NCI-H748 treated with DMSO at 0.1 percent for 48 hours (cell line): ENCODE results near the gene TBC1D14.

Experiments used
- DNase-seq: peaks from one replicate; lab custom pipeline; 2025; lab: John Stamatoyannopoulos, UW

Gene TBC1D14, protein sequence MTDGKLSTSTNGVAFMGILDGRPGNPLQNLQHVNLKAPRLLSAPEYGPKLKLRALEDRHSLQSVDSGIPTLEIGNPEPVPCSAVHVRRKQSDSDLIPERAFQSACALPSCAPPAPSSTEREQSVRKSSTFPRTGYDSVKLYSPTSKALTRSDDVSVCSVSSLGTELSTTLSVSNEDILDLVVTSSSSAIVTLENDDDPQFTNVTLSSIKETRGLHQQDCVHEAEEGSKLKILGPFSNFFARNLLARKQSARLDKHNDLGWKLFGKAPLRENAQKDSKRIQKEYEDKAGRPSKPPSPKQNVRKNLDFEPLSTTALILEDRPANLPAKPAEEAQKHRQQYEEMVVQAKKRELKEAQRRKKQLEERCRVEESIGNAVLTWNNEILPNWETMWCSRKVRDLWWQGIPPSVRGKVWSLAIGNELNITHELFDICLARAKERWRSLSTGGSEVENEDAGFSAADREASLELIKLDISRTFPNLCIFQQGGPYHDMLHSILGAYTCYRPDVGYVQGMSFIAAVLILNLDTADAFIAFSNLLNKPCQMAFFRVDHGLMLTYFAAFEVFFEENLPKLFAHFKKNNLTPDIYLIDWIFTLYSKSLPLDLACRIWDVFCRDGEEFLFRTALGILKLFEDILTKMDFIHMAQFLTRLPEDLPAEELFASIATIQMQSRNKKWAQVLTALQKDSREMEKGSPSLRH

DNA sequence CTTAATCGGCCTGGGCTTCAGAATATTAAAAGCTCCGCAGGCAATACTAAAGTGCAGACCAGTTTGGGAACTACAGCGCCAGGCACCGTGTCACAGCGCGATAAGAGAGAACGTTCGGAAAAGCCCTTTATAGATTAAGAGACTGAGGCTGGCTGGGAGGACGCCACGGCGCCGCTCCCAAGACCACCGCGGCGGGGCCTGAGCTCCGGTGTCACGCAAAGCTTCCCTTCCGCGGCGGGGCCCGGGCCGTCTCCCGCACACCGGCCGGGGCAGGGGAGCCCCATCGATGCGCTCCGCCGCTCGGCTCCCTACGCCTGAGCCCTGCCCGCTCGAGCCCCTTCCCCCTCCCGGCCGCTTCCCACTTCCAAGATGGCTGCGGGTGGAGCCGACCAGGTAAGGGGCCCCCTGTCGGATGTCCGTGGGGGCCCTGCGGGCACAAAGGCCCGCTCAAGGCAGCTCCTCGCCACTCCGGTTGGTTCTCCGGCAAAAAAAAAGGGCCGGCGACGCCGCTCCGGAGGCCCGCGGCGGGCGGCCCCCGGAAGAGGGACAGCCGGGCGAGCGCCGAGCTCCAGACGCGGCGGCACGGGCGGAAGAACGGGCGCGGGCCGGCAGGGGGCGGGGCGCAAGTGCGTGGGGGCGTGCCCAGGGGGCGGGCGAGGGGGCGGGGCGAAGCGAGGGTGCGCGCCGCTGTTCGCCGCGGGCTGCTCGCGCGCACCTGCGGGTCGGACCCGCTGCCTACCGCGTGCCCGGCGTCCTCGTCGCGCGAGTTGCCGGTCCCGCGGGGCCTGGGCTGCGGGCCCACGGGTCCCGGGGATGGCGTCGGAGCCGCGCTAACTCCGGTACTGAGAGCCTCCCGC, at the start of gene TBC1D14:
Gene TBC1D14, plus strand, starts transcription at position 714 of the 857 bp plus-strand sequence. CDS start 13,564 bp downstream, outside the sequence.
- no peak for DNase-seq

DNA sequence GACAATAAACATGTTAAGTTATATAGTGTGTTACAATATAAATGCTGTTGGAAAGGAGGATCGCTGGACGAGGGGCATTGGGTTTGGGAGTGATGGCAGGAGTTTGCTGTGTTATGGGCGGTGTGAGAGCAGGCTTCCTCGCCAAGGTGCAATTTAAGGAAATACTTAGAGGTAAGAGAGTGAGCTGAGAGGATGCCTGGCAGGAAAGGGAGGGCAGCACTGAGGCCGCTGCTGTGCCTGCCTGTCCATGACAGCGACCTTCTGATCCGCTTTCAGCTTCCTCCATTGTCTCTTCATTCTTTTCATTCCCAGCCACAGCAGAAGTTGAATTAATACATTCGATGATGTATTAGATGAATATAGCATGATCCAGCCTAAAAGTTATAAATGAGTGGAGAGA, 41.2 kb upstream of the TBC1D14 start:
- DNase-seq: no peak

DNA sequence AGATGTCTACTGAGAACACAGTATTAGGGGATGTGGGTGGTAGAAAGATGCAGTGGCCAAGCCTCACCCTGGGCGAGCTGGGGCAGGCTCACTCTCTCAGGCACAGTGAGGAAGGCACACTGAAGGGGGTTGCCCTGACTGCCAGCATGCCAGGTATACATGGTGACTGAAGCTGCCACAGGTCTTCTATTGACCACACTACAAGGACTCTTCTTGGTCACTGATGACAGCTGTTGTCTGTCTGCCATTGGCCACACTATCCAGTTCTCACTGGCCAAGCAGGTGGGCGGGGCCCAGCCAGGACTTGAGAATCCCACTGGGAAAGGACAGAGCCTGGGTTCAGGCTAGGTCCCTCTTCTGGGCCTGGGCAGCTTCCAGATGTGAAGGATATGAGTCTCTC, 39.7 kb upstream of the TBC1D14 start:
- DNase-seq: no peak

DNA sequence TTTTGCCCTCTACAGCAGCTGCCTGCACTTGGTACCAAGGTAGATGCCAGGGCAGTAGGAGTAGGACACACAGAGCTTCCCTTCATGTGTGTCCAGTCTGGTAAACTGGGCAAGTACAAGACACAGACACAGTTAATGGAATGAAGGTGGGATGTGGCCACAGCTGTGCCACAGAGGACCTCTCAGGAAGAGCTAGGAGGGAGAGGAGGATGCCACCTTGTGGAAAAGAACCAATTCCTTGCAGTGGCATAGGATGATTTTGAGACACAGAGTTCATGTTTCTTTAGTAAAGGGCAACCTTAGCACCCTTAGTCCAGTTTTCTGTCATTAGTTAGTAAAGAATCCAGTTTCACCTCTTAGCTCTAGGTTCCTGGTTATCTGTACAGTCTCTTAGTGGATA, 36.3 kb upstream of the TBC1D14 start:
- DNase-seq: no peak

DNA sequence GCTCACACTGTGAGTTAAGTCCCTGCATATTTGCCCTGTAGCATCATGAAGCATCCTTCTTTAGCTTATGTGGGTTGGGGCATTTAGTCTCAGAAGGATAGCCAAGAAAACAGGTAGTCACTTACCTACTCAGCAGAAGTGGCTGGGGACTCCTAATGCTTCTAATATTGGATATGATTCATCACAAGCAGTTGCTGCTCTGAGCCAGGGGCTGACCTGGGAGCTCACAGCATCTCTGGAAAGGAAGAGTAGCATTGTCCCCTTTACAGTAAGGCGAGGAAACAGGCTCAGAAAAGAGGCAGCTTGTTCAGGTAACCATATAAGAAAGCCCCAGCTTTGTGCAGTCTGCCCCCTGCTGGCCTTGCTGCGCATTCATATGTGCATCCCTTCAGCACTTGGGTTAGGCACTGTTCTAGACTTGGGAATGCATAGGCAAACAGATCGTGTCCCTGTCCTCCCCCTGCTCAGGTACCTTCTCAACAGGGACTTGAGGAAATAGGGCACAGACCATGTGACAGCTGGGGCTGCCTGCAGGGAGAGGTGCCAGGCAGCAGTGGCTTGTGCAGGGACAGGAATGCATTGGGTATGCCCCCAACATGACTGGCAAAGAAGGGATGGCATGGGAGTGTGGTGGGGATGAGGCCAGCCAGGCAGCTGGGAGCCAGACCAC, 35.7 kb upstream of the TBC1D14 start:
- DNase-seq: no peak

DNA sequence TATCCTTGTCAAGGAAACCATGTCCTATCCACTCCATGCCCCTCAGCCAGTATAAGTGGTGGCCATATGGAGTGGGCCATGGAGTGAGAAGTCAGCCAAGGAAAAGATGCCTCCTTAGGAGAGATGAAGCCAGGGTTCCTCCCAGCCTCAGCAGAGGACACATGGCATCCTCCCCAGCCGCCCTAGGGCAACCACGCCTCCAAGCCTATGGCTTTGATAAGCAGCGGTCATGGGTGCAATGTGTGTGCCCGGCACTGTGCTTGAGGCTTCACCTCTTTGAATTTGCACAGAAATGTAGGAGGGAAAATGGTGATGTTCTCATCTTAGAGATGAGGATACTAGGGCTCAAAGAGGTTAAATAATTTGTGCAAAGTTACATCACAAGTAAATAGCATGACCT, 34.6 kb upstream of the TBC1D14 start:
- DNase-seq: no peak

DNA sequence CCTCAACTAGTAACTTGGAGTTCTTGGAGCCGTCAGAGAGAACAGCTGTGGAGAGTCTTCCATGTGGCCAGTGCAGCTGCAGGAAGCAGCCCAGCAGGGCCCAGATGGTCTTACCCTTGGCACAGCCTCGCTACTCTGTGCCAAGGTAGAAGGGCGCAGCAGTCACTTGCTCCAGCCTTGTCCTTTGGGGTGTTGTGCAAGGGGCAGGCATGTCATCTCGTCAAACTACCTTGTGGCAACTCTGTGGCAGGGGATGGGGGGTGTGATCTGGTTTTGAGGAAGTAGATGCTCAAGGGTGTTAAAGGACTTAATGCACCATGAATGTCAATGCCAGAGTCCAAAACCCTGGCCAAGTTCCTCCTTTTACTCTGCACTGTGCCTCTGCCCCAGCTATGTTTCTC, 34.2 kb upstream of the TBC1D14 start:
- DNase-seq: no peak

DNA sequence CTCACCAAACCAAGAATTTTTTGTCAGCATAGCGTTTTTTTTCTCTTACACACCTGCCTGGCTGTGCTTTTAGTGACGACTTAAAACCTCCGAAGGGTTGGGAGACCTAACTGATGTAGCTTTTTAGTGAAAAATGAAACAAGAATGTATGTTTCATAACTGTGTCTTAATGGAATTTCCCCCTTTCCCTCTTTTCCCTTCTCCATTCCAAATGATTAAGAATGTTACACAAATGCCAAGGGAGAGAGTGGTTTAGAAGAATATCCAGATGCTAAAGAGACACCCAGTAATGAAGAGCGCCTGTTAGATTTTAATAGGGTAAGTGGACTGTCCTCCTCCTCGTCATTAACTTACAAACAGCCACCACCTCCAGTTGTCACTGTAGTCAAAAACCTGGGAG, 33.2 kb upstream of the TBC1D14 start:
- DNase-seq: no peak

DNA sequence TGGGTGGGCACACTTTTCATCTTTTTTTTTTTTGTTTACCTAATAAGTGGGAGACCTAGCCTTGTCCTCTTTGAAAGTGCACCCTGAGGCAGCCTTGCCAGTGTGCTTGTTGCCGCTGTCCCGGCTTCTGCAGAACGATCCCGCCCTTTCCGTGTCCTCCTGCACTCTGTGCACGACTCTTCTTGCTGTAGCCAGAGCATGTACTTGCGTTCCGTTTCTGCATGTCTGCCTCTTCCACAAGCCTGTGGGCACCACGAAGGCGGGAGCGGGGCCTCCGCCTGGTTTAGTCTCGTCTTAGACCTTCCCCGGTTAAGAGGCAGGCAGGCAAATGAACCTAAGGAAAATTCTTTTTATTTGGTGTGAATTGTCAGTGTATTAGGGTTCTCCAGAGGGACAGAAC, 32.6 kb upstream of the TBC1D14 start:
- DNase-seq: no peak

DNA sequence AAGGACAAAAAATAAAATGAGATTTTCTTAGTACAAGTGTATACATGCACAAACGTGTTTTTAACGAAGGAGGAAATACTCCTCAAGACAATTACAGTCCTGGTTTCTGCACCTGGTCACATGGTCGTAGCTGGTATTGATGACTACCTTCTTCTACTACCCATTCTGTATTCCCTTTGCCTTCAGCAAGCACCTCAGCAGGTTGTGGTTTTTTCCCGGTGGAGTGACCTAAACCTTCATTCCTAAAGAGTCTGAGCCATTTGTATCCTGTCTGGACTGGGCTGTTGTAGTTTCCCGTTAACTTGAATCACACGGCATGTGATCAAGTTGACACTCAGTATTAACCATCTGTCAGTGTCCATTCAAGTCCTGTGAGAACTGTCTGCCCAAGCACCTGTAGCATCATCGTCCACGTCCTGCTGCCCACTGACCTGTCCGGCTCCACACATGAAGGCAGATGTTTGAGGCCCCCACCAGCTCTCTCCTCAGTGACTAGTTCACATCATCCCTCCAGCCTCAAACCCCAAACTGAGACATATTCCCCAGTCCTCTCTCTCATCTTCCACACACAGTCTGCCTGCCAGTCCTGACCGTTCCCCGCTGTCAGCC, 31.1 kb upstream of the TBC1D14 start:
- DNase-seq: no peak

DNA sequence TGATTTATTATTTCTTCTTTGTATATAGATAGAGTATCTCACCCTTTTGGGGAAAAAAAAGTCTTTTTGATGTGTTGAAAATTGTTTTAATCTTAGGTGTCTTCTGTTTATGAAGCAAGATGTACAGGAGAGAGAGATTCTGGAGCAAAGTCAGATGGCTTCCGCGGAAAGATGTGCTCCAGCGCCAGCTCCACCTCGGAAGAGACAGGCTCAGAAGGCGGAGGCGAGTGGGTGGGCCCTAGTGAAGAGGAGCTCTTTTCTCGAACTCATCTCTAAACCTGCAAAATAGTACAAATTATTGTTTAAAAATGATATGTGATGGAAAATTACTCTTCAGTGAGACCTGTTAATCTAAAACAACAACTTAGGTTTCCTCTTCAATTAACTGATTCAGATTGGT, 28.9 kb upstream of the TBC1D14 start:
- no peak for DNase-seq

DNA sequence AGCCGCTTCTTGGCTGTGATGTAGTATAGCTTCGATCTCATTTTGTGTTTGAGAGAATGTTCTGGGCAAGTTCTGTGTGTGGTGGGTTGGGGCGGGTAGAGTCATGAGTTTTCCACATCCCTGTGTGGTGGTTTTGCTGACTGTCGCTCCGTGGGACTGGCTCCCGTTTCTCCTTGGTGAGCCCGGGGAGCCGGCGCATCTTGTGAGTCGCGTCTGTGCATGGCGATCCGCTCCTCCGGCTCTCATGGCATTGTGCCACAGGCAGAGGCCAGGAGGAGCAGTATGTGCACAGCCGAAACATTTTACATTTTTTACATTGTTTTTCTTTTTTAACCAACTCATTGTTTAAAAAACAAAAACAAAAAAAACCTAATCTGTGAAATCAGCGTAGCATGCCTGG, 27.7 kb upstream of the TBC1D14 start:
- no peak for DNase-seq

DNA sequence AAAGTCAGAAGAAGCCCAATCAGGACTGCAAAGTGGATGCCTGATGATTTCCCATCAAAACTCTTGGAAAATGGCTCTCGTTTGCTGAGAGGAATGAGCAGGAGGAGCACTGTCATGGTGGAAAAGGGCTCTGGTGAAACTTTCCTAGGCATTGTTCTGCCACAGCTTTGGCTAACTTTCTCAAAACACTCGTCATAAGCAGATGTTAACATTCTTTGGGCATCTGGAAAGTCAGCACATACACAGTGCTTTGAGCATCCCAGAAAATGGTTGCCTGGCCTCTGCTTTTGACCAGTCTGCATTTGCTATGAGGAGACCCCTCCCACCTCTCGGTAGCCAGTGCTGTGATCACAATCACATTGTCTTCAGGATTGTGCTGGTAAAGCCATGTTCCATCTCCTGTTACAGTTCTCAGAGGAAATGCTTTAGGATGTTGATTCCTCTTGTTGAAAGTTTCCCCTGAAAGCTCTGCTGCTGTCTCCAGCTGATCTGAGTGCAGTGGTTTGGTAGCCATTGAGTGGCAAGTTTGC, 25.2 kb upstream of the TBC1D14 start:
- no peak for DNase-seq

DNA sequence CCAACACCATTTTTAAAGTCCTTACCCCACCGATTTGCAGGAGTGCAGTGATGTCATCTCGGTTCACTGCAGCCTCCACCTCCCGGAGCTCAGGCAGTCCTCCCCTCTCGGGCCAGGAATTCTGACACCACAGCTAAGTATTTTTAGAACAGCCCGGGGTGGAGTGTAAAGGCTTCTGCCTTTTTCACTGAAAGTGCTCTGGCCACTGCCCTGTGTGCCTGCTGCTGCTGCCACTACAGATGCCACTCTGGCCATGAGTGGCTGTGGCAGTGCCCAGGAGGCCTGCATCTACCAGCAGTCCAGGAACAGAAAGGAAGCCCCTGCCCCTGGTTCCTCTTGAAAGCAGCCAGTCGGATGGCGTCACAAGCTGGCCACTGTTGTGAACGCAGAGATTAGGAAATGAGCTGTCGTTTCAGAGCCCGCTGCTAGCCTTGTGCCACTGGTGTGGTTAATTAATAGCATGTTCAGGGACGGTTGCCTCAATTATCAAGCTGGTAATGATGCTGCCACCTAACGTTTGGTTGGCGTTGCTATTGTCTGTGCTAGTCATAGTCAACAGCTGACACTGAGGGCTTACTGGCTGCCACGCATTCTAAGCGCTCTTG, 23.6 kb upstream of the TBC1D14 start:
- DNase-seq: peak; percentile 14

DNA sequence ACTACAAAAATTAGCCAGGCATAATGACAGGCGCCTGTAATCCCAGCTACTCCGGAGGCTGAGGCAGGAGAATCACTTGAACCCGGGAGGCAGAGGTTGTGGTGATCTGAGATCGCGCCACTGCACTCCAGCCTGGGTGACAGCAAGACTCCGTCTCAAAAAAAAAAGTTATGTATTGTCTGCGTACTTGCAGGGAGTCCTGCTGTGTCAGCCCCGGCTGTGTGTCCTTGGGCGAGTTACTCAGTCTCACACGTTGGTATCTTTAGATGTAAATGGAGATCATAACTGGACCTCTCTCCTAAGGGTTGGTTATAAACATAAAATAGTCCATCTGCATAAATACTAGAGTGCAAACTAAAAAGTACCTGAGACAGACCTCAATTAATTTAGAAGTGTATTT, 22.7 kb upstream of the TBC1D14 start:
- no peak for DNase-seq

DNA sequence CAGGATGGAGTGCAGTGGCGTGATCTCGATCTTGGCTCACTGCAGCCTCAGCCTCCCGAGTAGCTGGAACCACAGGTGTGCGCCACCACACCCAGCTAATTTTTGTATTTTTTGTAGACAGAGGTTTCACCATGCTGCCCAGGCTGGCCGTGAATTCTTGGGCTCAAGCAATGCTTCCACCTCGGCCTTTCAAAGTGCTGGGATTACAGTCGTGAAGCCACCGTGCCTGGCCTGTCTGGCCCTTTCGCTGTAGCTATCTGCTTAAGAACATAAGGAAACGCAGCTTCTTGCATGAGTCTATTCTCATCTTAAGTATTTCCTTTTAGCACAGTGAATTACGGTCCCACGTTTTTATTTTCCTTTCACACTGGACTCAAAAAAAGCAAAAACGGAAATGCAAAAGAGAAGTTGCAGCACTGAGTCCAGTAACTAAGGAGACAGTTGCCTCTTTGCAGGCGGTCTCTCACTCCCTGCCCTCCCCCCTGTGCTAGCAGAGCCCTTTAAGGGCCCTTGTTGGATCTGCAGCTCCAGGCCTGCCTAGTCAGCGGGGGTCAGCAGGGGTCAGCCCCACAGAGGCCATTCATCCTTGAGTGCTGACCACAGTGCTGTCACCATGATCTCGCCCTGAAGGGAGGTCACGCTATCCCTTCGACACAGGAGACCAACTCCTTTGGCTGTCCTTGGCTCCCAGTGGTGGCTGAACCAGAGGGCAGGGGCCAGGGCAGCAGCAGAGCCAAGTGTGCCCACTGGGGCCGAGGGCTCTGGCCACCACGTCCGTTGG, 21.8 kb upstream of the TBC1D14 start:
- no peak for DNase-seq

DNA sequence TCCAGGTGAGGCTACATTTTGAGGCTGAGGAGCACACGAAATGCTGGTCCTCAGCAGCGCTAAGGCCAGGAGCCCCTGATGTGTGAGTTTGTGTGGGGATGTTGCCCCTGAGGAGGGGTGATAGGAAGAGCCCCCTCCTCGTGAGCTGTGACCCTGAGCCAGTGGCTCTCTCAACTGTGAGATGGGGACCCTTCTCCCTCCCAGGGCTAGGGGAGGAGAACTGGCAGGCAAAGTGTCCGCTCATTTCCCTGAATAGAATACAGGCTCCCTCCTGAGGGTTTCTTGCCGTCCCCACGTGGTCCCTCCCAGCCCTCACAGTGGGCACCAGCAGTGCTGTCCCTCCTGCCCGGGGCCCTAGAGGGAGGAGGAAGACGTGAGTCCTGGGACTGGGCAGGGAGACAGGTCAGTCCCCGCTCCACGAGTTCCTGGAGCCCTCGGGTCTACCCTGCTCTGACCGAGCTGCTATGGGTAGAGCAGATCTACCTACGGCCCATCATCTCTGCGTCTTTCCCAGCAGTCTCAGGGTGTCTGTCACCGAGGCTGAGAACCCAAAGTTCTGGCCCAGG, 21.0 kb upstream of the TBC1D14 start:
- no peak for DNase-seq

DNA sequence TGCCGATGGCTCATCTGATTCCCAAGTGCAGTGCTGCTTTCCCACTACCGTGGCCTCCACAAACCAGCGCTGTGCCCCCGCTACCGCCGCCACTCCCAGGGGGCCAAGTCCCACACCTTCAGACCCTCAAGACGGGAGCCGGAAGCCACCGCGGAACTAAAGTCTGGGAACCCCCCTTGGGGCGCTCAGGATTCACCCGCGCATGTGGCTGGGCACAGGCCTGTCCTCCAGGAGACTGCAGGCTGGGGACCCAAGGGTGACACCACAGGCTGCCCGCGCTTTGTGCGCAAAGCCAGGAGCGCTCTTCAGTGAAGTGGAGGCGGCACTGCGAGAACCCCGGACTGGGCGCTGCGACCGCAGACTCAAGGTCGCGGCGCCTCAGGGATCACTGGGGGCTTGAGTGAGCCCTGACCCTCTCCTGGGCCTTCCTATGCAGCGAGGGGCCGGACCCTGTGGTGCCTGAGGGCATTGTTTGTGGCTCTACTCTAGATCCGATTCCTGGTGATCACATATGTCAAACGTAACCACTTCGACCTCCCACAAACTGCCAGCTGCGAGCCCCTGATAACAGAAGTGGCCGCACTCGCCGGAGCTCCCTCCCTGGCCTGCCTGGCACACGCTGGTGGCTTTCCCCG, 20.4 kb upstream of the TBC1D14 start:
- DNase-seq: no peak

DNA sequence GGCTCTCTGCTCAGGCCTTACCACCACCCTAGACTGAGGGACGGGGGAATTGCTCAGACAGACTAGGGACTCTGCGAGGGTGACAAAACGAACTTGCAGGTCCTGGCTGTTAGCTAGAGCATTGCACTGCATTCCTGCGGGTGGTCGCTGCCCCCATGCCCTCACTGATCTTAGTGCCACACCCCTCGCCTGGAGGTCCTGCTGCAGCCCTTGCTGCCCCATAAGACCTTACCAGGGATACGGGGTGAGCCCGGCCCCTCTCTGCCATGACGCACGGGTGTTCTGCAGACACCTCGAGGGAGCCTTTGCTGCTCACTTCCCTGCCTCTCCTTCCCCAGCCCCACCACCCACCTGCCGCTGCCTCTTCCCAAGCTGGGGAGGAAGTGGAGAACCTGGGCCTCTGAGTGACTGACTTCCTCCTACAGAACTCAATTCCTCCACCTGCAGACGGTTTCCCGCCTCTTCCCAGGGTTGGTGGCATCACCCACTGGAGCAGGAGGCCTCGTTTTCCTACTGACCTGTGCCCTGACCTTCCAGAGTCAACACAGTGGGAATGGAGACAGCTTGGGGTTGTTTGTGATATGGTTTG, 19.8 kb upstream of the TBC1D14 start:
- no peak for DNase-seq
